ENCODE measurements around the gene SLC25A23. TPM values are rescaled to one million over a fixed set of nuclear protein-coding genes. Genes with fewer than 3 reads are reported as not detected.
"Not testable (repeated sequence)": the region's sequence is repeated elsewhere in the genome, so short reads cannot be mapped to it uniquely, and the experiment has no call there.

Gene SLC25A23
- total RNA-seq, 2 experiments from 2014 or later = 18.6 to 19.2 TPM

GRCh38 chr19:6431891-6432290, 27.7 kb downstream of the SLC25A23 start:
- ATAC-seq = no peak
- no peak overlapping the region for H3K4me3 Mint-ChIP-seq
- POLR2A ChIA-PET = interaction anchor here (0.6 kb wide), 1 partner anchor 33 kb away, joined by 3 read pairs; no protein-coding TSS in a partner anchor

GRCh38 chr19:6429419-6430221, 30.0 kb downstream of the SLC25A23 start:
- Mint-ChIP-seq H3K27ac (no peak overlapping the region), H3K9me3 (ENCODE audit: low read depth) (peaks cover 3% of the 10 kb centered on the region), H3K27me3 (no peaks in the 10 kb centered on the region), H3K4me3 (peak overlapping the region; percentile 30), H3K4me1 (peaks cover 9% of the 10 kb centered on the region), H3K36me3 (ENCODE audit: low read depth) (no peaks in the 10 kb centered on the region)
- no peak for ATAC-seq
- ChIA-PET POLR2A (no interaction called here), CTCF (no interaction called here)
- DNase-seq = no peak
- intact Hi-C loops (cut with DNase I, micrococcal nuclease) = no loop called here

More at GRCh38 chr19:6431891-6432290, 27.7 kb downstream of the SLC25A23 start:
- Mint-ChIP-seq H3K4me1 (no peaks in the 10 kb centered on the region), H3K36me3 (ENCODE audit: low read depth) (no peaks in the 10 kb centered on the region), H3K27me3 (no peaks in the 10 kb centered on the region), H3K9me3 (ENCODE audit: low read depth) (no peaks in the 10 kb centered on the region), H3K27ac (no peak overlapping the region)
- CTCF ChIA-PET = interaction anchor here (0.6 to 1.0 kb wide), 2 partner anchors 74 to 246 kb away, joined by 3 to 4 read pairs; no protein-coding TSS in a partner anchor
- no peak for DNase-seq
- intact Hi-C loops (cut with DNase I, micrococcal nuclease) = no loop called here

- DNase-seq; ATAC-seq; H3K4me1 Mint-ChIP-seq; intact Hi-C loops (cut with DNase I, micrococcal nuclease); H3K27me3 Mint-ChIP-seq; H3K27ac Mint-ChIP-seq; H3K36me3 Mint-ChIP-seq (ENCODE audit: low read depth); POLR2A ChIA-PET; H3K4me3 Mint-ChIP-seq; H3K9me3 Mint-ChIP-seq (ENCODE audit: low read depth): not testable (repeated sequence)
- CTCF ChIA-PET = interaction anchor here (0.6 kb wide), 1 partner anchor 25 kb away, joined by 4 read pairs; no protein-coding TSS in a partner anchor
Measured at GRCh38 chr19:6428692-6429418, 30.7 kb downstream of the SLC25A23 start.

- intact Hi-C loops (cut with DNase I, micrococcal nuclease) = no loop called here
Measured at GRCh38 chr19:6427131-6427530, 32.5 kb downstream of the SLC25A23 start.

GRCh38 chr19:6425732-6426620, 33.6 kb downstream of the SLC25A23 start:
- H3K27me3 Mint-ChIP-seq = no peaks in the 10 kb centered on the region
- H3K4me1 Mint-ChIP-seq = peaks cover 29% of the 10 kb centered on the region
- ATAC-seq (no peak), DNase-seq (peak; percentile 39)
- ChIA-PET CTCF (interaction anchor here (1.0 to 1.5 kb wide), 5 partner anchors 54 to 437 kb away, joined by 3 to 9 read pairs (median 4); partner anchors contain the start of gene ALKBH7), POLR2A (interaction anchor here (0.7 to 1.3 kb wide), 2 partner anchors 9 to 53 kb away, joined by 3 to 13 read pairs; partner anchors contain the start of gene ALKBH7)
- peak overlapping the region; percentile 98 for H3K27ac Mint-ChIP-seq
- H3K36me3 Mint-ChIP-seq (ENCODE audit: low read depth) = peaks cover 26% of the 10 kb centered on the region
- intact Hi-C loops (cut with DNase I, micrococcal nuclease) = loop anchor here (1.0 to 2.0 kb wide), 14 partner anchors 33 to 1096 kb away; partner anchors contain the start of genes CLPP (in 2 of the 2), GTF2F1 (in 2 of the 2), GPR108 (in 1 of the 2) and MCOLN1 (in 1 of the 2)
- peaks cover 3% of the 10 kb centered on the region for H3K9me3 Mint-ChIP-seq (ENCODE audit: low read depth)
- H3K4me3 Mint-ChIP-seq = peak overlapping the region; percentile 73

More at GRCh38 chr19:6427131-6427530, 32.5 kb downstream of the SLC25A23 start:
- POLR2A ChIA-PET = interaction anchor here (0.6 kb wide), 1 partner anchor 55 kb away, joined by 3 read pairs; no protein-coding TSS in a partner anchor
- peaks cover 23% of the 10 kb centered on the region for H3K4me1 Mint-ChIP-seq
- DNase-seq (no peak), ATAC-seq (no peak)
- no peaks in the 10 kb centered on the region for H3K27me3 Mint-ChIP-seq
- H3K9me3 Mint-ChIP-seq (ENCODE audit: low read depth) = peaks cover 3% of the 10 kb centered on the region
- CTCF ChIA-PET = no interaction called here
- no peak overlapping the region for H3K27ac Mint-ChIP-seq
- no peak overlapping the region for H3K4me3 Mint-ChIP-seq
- H3K36me3 Mint-ChIP-seq (ENCODE audit: low read depth) = peaks cover 18% of the 10 kb centered on the region

- H3K36me3 Mint-ChIP-seq (ENCODE audit: low read depth) = peaks cover 34% of the 10 kb centered on the region
- H3K27ac Mint-ChIP-seq = peak overlapping the region; percentile 98
- DNase-seq (peak; percentile 100), ATAC-seq (peak; percentile 88)
- POLR2A ChIA-PET = interaction anchor here (0.6 to 1.3 kb wide), 11 partner anchors 8 to 753 kb away, joined by 3 to 13 read pairs (median 3); partner anchors contain the start of gene ALKBH7
- intact Hi-C loops (cut with DNase I, micrococcal nuclease) = loop anchor here (1.0 to 2.0 kb wide), 14 partner anchors 32 to 1097 kb away; partner anchors contain the start of genes CLPP (in 2 of the 2), GTF2F1 (in 2 of the 2), GPR108 (in 1 of the 2) and MCOLN1 (in 1 of the 2)
- H3K27me3 Mint-ChIP-seq = no peaks in the 10 kb centered on the region
- peaks cover 3% of the 10 kb centered on the region for H3K9me3 Mint-ChIP-seq (ENCODE audit: low read depth)
- peak overlapping the region; percentile 73 for H3K4me3 Mint-ChIP-seq
- H3K4me1 Mint-ChIP-seq = peaks cover 31% of the 10 kb centered on the region
- CTCF ChIA-PET = interaction anchor here (0.7 to 1.5 kb wide), 6 partner anchors 27 to 438 kb away, joined by 3 to 9 read pairs (median 4); partner anchors contain the start of gene ALKBH7
Measured at GRCh38 chr19:6424939-6425731, 34.5 kb downstream of the SLC25A23 start.

GRCh38 chr19:6424195-6424938, 35.2 kb downstream of the SLC25A23 start, which contains the start of gene KHSRP:
Gene KHSRP, minus strand, starts transcription at chr19:6424811. Its CDS starts 110 bp downstream, at chr19:6424701.
- POLR2A ChIA-PET = interaction anchor here (0.6 to 1.3 kb wide), 9 partner anchors 30 to 753 kb away, joined by 3 to 13 read pairs (median 3); partner anchors contain the start of gene ALKBH7
- intact Hi-C loops (cut with DNase I, micrococcal nuclease) = loop anchor here (1.0 to 2.0 kb wide), 2 partner anchors 51 to 80 kb away; no protein-coding TSS in a partner anchor

GRCh38 chr19:6423499-6424194, 35.9 kb downstream of the SLC25A23 start:
- H3K27me3 Mint-ChIP-seq = no peaks in the 10 kb centered on the region
- peak; percentile 64 for DNase-seq
- ChIA-PET POLR2A (interaction anchor here (0.6 kb wide), 1 partner anchor 74 kb away, joined by 7 read pairs; no protein-coding TSS in a partner anchor), CTCF (no interaction called here)
- no peak for ATAC-seq
- H3K27ac Mint-ChIP-seq = peak overlapping the region; percentile 86
- peaks cover 3% of the 10 kb centered on the region for H3K9me3 Mint-ChIP-seq (ENCODE audit: low read depth)
- intact Hi-C loops (cut with DNase I, micrococcal nuclease) = loop anchor here (1.0 to 2.0 kb wide), 2 partner anchors 50 to 81 kb away; no protein-coding TSS in a partner anchor
- H3K36me3 Mint-ChIP-seq (ENCODE audit: low read depth) = peaks cover 47% of the 10 kb centered on the region
- H3K4me1 Mint-ChIP-seq = peaks cover 31% of the 10 kb centered on the region
- peak overlapping the region; percentile 82 for H3K4me3 Mint-ChIP-seq

More at GRCh38 chr19:6424195-6424938, 35.2 kb downstream of the SLC25A23 start, which contains the start of gene KHSRP:
- Mint-ChIP-seq H3K4me1 (peaks cover 31% of the 10 kb centered on the region), H3K4me3 (peak within 1 kb of the TSS; percentile 82), H3K36me3 (ENCODE audit: low read depth) (peaks cover 41% of the 10 kb centered on the region), H3K27ac (peak within 1 kb of the TSS; percentile 98), H3K9me3 (ENCODE audit: low read depth) (peaks cover 3% of the 10 kb centered on the region), H3K27me3 (no peaks in the 10 kb centered on the region)
- ATAC-seq (no peak), DNase-seq (peak; percentile 53)
- CTCF ChIA-PET = interaction anchor here (0.7 to 1.5 kb wide), 4 partner anchors 26 to 439 kb away, joined by 3 to 9 read pairs (median 4); partner anchors contain the start of gene ALKBH7

All from activated CD4-positive, alpha-beta T cell treated with anti-CD3 and anti-CD28 coated beads for 36 hours (primary cell).